ENCODE measurements around the gene ANKHD1. TPM values are rescaled to one million over a fixed set of nuclear protein-coding genes. Genes with fewer than 3 reads are reported as not detected.

ANKHD1 gene
- total and polyA plus RNA-seq, 2 donors from 2014 or later, result 26.4 to 130 TPM

DNA sequence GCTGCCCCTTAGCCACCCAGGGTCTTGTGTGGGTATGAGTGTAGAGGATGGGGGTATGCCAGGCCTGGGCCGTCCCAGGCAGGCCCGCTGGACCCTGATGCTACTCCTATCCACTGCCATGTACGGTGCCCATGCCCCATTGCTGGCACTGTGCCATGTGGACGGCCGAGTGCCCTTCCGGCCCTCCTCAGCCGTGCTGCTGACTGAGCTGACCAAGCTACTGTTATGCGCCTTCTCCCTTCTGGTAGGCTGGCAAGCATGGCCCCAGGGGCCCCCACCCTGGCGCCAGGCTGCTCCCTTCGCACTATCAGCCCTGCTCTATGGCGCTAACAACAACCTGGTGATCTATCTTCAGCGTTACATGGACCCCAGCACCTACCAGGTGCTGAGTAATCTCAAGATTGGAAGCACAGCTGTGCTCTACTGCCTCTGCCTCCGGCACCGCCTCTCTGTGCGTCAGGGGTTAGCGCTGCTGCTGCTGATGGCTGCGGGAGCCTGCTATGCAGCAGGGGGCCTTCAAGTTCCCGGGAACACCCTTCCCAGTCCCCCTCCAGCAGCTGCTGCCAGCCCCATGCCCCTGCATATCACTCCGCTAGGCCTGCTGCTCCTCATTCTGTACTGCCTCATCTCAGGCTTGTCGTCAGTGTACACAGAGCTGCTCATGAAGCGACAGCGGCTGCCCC, 165.6 kb downstream of the ANKHD1 start:
- H3K4me1 ChIP-seq (ENCODE audit: control insufficient read depth in 2 of 3, insufficient read depth in 2 of 3, low read depth in 1 of 3, low read length in 3 of 3), result peaks cover 0 to 34% (median 17%) of the 10 kb centered on the region in 3 donors
- DNase-seq, result peak in 1 of 5 donors; percentile 75
- H3K9me3 ChIP-seq (ENCODE audit: control insufficient read depth in 2 of 3, insufficient read depth in 1 of 3, low read length in 3 of 3), result no peaks in the 10 kb centered on the region
- intact Hi-C loops (cut with DNase I), result no loop called here
- peaks cover 0 to 19% (median 13%) of the 10 kb centered on the region in 3 donors for H3K36me3 ChIP-seq (ENCODE audit: control insufficient read depth in 2 of 3, insufficient read depth in 3 of 3, low read length in 3 of 3)
- no peak overlapping the region for H3K27ac ChIP-seq (ENCODE audit: low read depth in 2 of 2, low read length in 2 of 2)
- no peak overlapping the region for H3K4me3 ChIP-seq (ENCODE audit: low read length in 3 of 3)
- TF ChIP-seq, protein P1, sequence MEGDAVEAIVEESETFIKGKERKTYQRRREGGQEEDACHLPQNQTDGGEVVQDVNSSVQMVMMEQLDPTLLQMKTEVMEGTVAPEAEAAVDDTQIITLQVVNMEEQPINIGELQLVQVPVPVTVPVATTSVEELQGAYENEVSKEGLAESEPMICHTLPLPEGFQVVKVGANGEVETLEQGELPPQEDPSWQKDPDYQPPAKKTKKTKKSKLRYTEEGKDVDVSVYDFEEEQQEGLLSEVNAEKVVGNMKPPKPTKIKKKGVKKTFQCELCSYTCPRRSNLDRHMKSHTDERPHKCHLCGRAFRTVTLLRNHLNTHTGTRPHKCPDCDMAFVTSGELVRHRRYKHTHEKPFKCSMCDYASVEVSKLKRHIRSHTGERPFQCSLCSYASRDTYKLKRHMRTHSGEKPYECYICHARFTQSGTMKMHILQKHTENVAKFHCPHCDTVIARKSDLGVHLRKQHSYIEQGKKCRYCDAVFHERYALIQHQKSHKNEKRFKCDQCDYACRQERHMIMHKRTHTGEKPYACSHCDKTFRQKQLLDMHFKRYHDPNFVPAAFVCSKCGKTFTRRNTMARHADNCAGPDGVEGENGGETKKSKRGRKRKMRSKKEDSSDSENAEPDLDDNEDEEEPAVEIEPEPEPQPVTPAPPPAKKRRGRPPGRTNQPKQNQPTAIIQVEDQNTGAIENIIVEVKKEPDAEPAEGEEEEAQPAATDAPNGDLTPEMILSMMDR (IDR thresholded peaks at IDR 0.05; ENCODE audit: borderline replicate concordance, extremely low read depth, insufficient read depth), result no peak
- no peak for FAIRE-seq
- H3K9ac ChIP-seq (ENCODE audit: low read length in 3 of 3), result no peak overlapping the region
- no peaks in the 10 kb centered on the region for H3K27me3 ChIP-seq (ENCODE audit: control insufficient read depth, insufficient read depth, low read length)

DNA sequence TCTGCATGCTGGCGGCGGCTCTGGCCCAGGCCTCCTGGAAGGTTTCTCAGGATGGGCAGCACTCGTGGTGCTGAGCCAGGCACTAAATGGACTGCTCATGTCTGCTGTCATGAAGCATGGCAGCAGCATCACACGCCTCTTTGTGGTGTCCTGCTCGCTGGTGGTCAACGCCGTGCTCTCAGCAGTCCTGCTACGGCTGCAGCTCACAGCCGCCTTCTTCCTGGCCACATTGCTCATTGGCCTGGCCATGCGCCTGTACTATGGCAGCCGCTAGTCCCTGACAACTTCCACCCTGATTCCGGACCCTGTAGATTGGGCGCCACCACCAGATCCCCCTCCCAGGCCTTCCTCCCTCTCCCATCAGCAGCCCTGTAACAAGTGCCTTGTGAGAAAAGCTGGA, 166.2 kb downstream of the ANKHD1 start:
- DNase-seq, result peak in 1 of 5 donors; percentile 52
- no peak overlapping the region for H3K4me3 ChIP-seq (ENCODE audit: low read length in 3 of 3)
- H3K4me1 ChIP-seq (ENCODE audit: control insufficient read depth in 2 of 3, insufficient read depth in 2 of 3, low read depth in 1 of 3, low read length in 3 of 3), result peaks cover 0 to 34% (median 17%) of the 10 kb centered on the region in 3 donors
- H3K9ac ChIP-seq (ENCODE audit: low read length in 3 of 3), result no peak overlapping the region
- no peaks in the 10 kb centered on the region for H3K27me3 ChIP-seq (ENCODE audit: control insufficient read depth, insufficient read depth, low read length)
- no peak for FAIRE-seq
- H3K36me3 ChIP-seq (ENCODE audit: control insufficient read depth in 2 of 3, insufficient read depth in 3 of 3, low read length in 3 of 3), result peaks cover 0 to 19% (median 13%) of the 10 kb centered on the region in 3 donors
- TF ChIP-seq, protein P1 (IDR thresholded peaks at IDR 0.05; ENCODE audit: borderline replicate concordance, extremely low read depth, insufficient read depth), result no peak
- H3K27ac ChIP-seq (ENCODE audit: low read depth in 2 of 2, low read length in 2 of 2), result no peak overlapping the region
- intact Hi-C loops (cut with DNase I), result no loop called here
- H3K9me3 ChIP-seq (ENCODE audit: control insufficient read depth in 2 of 3, insufficient read depth in 1 of 3, low read length in 3 of 3), result no peaks in the 10 kb centered on the region

DNA sequence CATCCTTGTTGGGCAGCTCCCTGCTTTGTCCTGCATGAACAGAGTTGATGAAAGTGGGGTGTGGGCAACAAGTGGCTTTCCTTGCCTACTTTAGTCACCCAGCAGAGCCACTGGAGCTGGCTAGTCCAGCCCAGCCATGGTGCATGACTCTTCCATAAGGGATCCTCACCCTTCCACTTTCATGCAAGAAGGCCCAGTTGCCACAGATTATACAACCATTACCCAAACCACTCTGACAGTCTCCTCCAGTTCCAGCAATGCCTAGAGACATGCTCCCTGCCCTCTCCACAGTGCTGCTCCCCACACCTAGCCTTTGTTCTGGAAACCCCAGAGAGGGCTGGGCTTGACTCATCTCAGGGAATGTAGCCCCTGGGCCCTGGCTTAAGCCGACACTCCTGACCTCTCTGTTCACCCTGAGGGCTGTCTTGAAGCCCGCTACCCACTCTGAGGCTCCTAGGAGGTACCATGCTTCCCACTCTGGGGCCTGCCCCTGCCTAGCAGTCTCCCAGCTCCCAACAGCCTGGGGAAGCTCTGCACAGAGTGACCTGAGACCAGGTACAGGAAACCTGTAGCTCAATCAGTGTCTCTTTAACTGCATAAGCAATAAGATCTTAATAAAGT, 166.9 kb downstream of the ANKHD1 start:
- Histone ChIP-seq H3K4me3 (ENCODE audit: low read length in 3 of 3) (no peak overlapping the region), H3K9ac (ENCODE audit: low read length in 3 of 3) (no peak overlapping the region), H3K4me1 (ENCODE audit: control insufficient read depth in 2 of 3, insufficient read depth in 2 of 3, low read depth in 1 of 3, low read length in 3 of 3) (peaks cover 0 to 30% (median 13%) of the 10 kb centered on the region in 3 donors), H3K9me3 (ENCODE audit: control insufficient read depth in 2 of 3, insufficient read depth in 1 of 3, low read length in 3 of 3) (no peaks in the 10 kb centered on the region), H3K27ac (ENCODE audit: low read depth in 2 of 2, low read length in 2 of 2) (peak overlapping the region in 1 of 2 donors; percentile 11), H3K27me3 (ENCODE audit: control insufficient read depth, insufficient read depth, low read length) (no peaks in the 10 kb centered on the region), H3K36me3 (ENCODE audit: control insufficient read depth in 2 of 3, insufficient read depth in 3 of 3, low read length in 3 of 3) (peaks cover 0 to 19% (median 13%) of the 10 kb centered on the region in 3 donors)
- peak in 1 of 5 donors; percentile 49 for DNase-seq
- TF ChIP-seq, protein P1 (IDR thresholded peaks at IDR 0.05; ENCODE audit: borderline replicate concordance, extremely low read depth, insufficient read depth), result no peak
- FAIRE-seq, result no peak
- intact Hi-C loops (cut with DNase I), result no loop called here
